Measurements from ENCODE around the gene PPM1H. TPM values are rescaled to one million over a fixed set of nuclear protein-coding genes. Genes with fewer than 3 reads are reported as not detected.

The PPM1H gene
- polyA plus RNA-seq, 1 of the 3 experiments (the other 2 are of a cell fraction) = 0.13 TPM

DNA sequence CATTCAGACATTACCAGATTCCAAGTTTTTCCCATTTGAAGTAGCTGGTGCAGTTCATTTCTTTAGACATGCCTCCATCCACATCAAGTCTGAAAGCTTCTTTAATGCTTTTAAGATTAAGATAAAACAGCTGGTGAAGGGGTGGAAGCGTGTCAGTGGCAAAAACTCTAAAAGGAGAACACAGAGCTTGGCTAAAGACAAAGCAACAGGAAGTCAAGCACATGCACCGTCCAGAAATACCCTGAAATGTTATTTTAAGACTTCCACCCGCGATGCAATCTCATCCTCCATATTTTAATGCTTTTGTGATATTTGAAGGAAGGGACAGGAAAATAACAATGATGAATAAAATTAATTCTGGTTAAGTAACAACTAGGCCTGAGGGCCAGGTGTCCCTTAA lies 31.8 kb downstream of the PPM1H start:
- H3K9ac ChIP-seq = no peak overlapping the region
- WGBS (ENCODE audit: low lambda C conversion rate) = 42% methylated on average over 4 of the region's 4 CpGs
- no peak overlapping the region for H3K4me2 ChIP-seq
- H2AFZ ChIP-seq (ENCODE audit: low read depth) = no peak overlapping the region
- no peak for TF ChIP-seq JUND (IDR thresholded peaks at IDR 0.05)
- no peak for TF ChIP-seq POLR2AphosphoS5 (IDR thresholded peaks at IDR 0.05; ENCODE audit: low read depth, low read length)
- no peak for TF ChIP-seq GATA2 (CRISPR knock-in tag; IDR thresholded peaks at IDR 0.05)
- no peak overlapping the region for H3K4me3 ChIP-seq (ENCODE audit: low read depth in 2 of 2, low read length in 1 of 2)
- H3K4me1 ChIP-seq (ENCODE audit: control insufficient read depth in 1 of 2, insufficient read depth in 2 of 2, low read depth in 1 of 2, low read length in 1 of 2) = no peaks in the 10 kb centered on the region
- peaks cover 23% of the 10 kb centered on the region; the same call in 1 of the 2 replicates for H3K27me3 ChIP-seq (ENCODE audit: insufficient read depth)
- no peaks in the 10 kb centered on the region for H3K79me2 ChIP-seq (ENCODE audit: insufficient read depth)
- no peak for DNase-seq
- ChIA-PET CTCF (no interaction called here), POLR2A (no interaction called here)
- H4K20me1 ChIP-seq (ENCODE audit: insufficient read depth) = no peaks in the 10 kb centered on the region
- no peaks in the 10 kb centered on the region for H3F3A ChIP-seq (replicated peaks; ENCODE audit: insufficient read depth)
- H3K9me3 ChIP-seq = no peaks in the 10 kb centered on the region
- H3K27ac ChIP-seq (ENCODE audit: low read depth in 2 of 2, low read length in 1 of 2) = no peak overlapping the region
- no peaks in the 10 kb centered on the region for H3K36me3 ChIP-seq (replicated peaks in 1 of 2; ENCODE audit: control insufficient read depth in 1 of 2, insufficient read depth in 2 of 2, low read length in 1 of 2)
- no peaks in the 10 kb centered on the region for H3K9me2 ChIP-seq

DNA sequence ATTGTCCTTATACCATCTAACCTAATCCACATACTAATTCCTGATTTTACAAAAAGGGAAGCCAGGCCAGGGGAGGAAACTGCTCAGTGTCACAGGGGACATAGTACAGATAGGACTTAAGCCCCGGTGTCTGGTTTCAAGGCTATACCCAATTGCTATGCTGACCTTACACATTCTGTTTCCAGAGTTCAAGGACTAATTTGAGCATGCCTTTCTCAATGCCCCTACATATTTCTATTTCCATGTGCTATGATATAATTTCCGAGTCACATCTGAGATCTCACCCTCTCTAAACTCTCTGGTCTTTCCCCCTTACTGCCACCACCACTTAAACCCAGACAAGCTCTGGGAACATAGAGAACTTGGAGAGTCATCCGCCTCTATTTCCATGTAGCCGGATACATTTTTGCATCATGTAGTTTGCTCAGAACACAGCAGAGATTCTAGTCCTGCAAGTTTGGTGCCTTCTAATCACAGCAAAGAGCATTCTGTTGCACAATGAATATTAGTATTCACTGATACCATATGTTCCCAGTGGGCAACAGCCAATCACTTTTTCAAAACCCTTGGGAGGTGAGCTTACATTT lies 34.2 kb downstream of the PPM1H start:
- Histone ChIP-seq H3K4me2 (no peak overlapping the region), H3K36me3 (replicated peaks in 1 of 2; ENCODE audit: control insufficient read depth in 1 of 2, insufficient read depth in 2 of 2, low read length in 1 of 2) (no peaks in the 10 kb centered on the region), H3K9me3 (no peaks in the 10 kb centered on the region), H3K79me2 (ENCODE audit: insufficient read depth) (no peaks in the 10 kb centered on the region), H3K27me3 (ENCODE audit: insufficient read depth) (peaks cover 7% of the 10 kb centered on the region; the same call in 1 of the 2 replicates), H3K4me1 (ENCODE audit: control insufficient read depth in 1 of 2, insufficient read depth in 2 of 2, low read depth in 1 of 2, low read length in 1 of 2) (no peaks in the 10 kb centered on the region), H2AFZ (ENCODE audit: low read depth) (no peak overlapping the region), H3F3A (replicated peaks; ENCODE audit: insufficient read depth) (no peaks in the 10 kb centered on the region), H3K9me2 (no peaks in the 10 kb centered on the region), H3K4me3 (ENCODE audit: low read depth in 2 of 2, low read length in 1 of 2) (no peak overlapping the region), H3K27ac (ENCODE audit: low read depth in 2 of 2, low read length in 1 of 2) (no peak overlapping the region), H4K20me1 (ENCODE audit: insufficient read depth) (no peaks in the 10 kb centered on the region), H3K9ac (no peak overlapping the region)
- no peak for TF ChIP-seq CHD2 (IDR thresholded peaks at IDR 0.05; ENCODE audit: low read length, partially characterized antibody)
- TF ChIP-seq POLR2AphosphoS5 (IDR thresholded peaks at IDR 0.05; ENCODE audit: low read depth, low read length) = no peak
- no peak for TF ChIP-seq NFIC (IDR thresholded peaks at IDR 0.05; ENCODE audit: borderline replicate concordance)
- TF ChIP-seq SIN3A (IDR thresholded peaks at IDR 0.05; ENCODE audit: borderline replicate concordance, low read depth, low read length) = no peak
- TF ChIP-seq ZBTB33 (IDR thresholded peaks at IDR 0.05; ENCODE audit: borderline replicate concordance, low read depth) = no peak
- no peak for TF ChIP-seq TAF1 (IDR thresholded peaks at IDR 0.05; ENCODE audit: borderline replicate concordance, low read depth, low read length)
- no peak for TF ChIP-seq EP300 (IDR thresholded peaks at IDR 0.05; ENCODE audit: borderline replicate concordance in 1 of 2, low read depth in 1 of 2, low read length in 1 of 2)
- no peak for TF ChIP-seq SMC3 (IDR thresholded peaks at IDR 0.05; ENCODE audit: low read depth, low read length)
- no peak for TF ChIP-seq YY1 (IDR thresholded peaks at IDR 0.05; ENCODE audit: low read depth)
- no peak for TF ChIP-seq FOSL2 (IDR thresholded peaks at IDR 0.05; ENCODE audit: borderline replicate concordance, low read depth)
- no peak for TF ChIP-seq JUND (IDR thresholded peaks at IDR 0.05)
- TF ChIP-seq, protein P1, sequence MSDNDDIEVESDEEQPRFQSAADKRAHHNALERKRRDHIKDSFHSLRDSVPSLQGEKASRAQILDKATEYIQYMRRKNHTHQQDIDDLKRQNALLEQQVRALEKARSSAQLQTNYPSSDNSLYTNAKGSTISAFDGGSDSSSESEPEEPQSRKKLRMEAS (IDR thresholded peaks at IDR 0.05; ENCODE audit: low read depth) = no peak
- DNase-seq = no peak
- POLR2A ChIA-PET = no interaction called here
- WGBS (ENCODE audit: low lambda C conversion rate) = 35% methylated on average over 4 of the region's 4 CpGs
- CTCF ChIA-PET = interaction anchor here (1.0 to 1.1 kb wide), 2 partner anchors 22 to 34 kb away, joined by 3 to 4 read pairs; partner anchors contain the start of gene PPM1H
